ENCODE results near the gene DPYSL4.
A peak's percentile ranks its signal among the peaks of the same experiment; 100 is the strongest.

The DPYSL4 gene

DNA sequence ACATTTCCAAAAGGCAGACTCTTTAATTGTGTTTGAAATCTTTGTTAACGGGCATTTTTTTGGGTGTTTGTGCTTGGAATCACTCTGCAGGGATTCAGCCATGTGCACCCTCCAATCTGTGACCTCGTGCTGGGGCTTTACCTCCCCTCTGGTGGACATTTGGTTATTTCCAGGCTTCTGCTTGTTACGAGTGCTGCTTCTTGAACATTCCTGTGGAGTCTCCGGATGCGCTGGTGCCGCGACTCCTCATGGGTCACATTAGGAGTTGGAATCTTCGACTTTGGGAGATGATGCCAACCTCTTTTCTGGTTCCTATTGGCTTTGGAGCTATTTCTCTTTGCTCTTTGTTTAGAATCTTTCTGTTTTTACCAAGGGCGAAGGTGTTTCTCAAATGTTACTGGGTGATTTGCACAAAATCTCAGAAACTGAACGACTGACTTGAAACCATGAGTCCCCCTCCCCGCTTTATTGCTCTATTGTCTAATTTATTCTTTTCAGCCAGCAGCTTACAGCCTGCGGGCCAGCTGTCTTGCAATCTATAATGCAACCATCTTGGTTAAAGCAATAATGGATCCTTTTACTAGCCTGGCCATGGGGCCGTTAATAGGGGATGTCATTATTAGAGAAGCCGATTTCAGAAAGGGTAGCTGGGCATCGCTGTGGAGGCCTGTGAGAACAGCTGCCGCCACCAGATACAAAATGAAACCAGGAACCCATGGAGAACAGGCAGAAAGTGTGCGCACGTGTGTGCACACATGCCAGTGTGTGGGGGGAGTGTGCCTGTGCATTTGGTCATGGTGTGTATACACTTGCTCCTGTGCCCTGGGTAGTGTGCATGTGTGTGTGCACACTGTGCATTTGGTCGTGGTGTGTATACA is 9.9 kb upstream of the DPYSL4 start:
- DNase-seq, result no peak

DNA sequence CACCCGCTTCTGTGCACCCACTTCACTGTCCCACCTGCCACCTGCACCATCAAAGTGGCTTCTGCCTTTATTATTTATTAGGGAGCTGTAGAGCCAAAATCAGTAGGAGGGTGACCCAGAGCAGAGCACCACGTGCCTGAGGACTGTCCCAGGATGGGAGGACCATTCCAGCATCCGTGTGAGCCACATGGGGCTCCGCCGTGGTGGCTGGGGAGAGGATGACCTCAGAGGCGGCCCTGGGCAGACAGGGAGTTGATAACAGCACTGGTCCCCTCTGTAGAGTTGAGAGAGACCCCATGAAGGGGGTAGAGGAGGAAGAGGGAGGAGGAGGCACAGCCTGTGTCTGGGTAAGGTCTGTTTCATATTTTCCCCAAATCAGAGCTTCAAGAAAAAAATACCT is 8.7 kb upstream of the DPYSL4 start:
- no peak for DNase-seq

DNA sequence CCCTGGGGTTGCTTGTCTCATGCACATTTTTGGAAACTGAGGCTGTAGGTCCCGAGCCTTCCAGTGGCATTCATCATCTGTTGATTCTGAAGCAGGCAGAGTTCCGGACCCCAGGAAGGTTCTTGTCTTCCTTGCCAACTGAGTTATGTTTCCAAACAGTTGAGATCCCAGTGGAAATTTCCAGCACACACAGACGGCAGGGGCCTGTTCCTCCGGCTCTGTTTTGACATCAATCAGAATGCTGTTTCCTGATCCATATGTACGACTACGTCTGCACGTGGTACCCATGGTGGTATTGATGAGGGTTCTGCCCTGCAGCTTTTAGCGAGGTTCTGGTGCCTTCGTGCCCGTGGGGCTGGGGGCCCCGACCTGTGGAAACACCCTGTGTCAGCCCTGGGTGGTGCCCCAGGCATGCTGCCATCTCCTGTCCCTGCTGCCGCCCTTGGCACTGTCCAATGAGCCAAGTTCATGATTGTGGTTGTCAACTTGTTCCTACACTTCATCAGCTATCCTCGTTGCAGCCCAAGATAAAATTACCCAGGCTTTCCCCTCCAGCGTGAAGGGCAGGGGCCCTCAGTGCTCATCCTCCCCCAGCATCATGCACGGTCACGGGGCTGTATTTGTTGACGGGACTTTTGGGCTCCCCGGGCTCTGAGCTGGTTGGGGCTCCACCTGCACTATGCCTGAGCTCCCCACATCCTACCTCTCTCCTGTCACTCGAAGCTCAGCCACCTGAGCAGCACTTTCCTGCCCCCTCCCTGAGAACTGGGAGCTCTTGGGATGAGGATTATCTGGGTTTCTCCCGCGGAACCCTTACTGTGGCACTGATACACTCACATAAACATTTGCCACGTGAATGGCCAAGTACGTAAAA is 7.8 kb upstream of the DPYSL4 start:
- no peak for DNase-seq

DNA sequence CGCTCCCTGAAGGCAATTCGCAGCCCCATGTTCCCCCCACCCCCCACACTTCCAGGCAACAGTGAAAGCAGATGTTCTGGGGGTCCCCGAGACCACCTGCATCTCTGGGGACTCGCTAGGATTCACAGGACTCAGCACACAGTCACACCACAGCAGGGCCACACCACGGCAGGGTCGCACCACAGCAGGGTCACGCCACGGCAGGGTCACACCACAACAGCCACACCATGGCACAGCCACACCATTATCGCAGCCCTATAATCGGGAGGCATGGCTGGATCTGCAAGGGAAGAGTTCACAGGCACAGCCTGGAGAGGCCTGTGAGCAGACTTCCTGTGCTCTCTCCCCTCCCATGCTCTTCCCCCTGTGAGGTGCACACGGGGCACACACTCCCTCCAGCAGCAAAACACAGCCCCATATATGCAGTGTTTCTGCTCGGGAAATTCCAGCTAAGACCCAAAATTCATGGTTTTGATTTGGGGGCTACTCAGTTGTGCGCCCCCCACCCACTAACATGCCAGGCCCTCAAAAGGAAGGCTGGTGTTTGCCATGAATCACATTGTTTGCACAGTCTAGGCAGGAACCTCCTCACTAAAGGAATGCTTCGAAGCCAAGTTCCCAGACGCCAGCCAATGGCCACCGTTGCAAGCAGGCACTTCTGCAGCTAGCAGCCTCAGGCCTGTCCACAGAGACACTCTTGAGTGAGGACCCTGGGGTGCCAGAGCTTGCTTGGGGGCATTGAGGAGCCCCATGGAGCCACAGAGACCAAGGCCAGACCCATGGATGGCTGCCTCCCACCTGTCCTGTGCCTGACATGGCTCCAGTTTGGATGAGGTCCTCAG is 7.0 kb upstream of the DPYSL4 start:
- no peak for DNase-seq

- DNase-seq, result no peak
These were observed 6.0 kb upstream of the DPYSL4 start for GRCh38 chr10:132180736-132181135.

GRCh38 chr10:132181691-132182425 is 4.9 kb upstream of the DPYSL4 start:
- no peak for DNase-seq

DNA sequence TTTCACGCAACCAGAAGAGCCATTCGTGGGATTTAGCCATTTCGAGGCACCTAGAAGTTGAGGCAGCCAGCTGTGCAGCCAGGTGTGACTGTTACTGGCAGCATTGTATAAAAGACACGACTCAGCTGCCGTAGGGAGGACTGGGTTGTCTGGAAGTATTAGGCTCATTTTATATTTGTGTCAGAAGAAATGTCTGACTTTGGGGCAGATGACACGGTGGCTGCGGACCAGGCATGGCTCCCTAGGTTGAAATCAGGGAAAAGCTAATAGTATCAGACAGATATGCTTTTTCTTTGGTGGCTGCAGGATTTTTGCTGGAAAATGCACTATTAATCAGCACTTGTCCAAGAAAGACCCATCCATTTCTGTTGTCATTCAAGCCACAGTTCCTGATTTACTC is 4.2 kb upstream of the DPYSL4 start:
- no peak for DNase-seq

GRCh38 chr10:132183046-132183445 is 3.7 kb upstream of the DPYSL4 start:
- peak in 1 of 56 donors; percentile 80 for DNase-seq

GRCh38 chr10:132184816-132185593 is 1.7 kb upstream of the DPYSL4 start:
- DNase-seq, result no peak

GRCh38 chr10:132185601-132186487 is 904 bp upstream of the DPYSL4 start:
- DNase-seq, result peak in 2 of 56 donors; percentile 21 to 35

GRCh38 chr10:132187430-132188138 is 836 bp downstream of the DPYSL4 start:
- DNase-seq, result peak in 1 of 56 donors; percentile 47

GRCh38 chr10:132188331-132188730 is 1.6 kb downstream of the DPYSL4 start:
- DNase-seq, result no peak

- no peak for DNase-seq
These were observed 2.3 kb downstream of the DPYSL4 start for GRCh38 chr10:132189016-132189415.

GRCh38 chr10:132189810-132190422 is 3.2 kb downstream of the DPYSL4 start:
- DNase-seq, result no peak

DNA sequence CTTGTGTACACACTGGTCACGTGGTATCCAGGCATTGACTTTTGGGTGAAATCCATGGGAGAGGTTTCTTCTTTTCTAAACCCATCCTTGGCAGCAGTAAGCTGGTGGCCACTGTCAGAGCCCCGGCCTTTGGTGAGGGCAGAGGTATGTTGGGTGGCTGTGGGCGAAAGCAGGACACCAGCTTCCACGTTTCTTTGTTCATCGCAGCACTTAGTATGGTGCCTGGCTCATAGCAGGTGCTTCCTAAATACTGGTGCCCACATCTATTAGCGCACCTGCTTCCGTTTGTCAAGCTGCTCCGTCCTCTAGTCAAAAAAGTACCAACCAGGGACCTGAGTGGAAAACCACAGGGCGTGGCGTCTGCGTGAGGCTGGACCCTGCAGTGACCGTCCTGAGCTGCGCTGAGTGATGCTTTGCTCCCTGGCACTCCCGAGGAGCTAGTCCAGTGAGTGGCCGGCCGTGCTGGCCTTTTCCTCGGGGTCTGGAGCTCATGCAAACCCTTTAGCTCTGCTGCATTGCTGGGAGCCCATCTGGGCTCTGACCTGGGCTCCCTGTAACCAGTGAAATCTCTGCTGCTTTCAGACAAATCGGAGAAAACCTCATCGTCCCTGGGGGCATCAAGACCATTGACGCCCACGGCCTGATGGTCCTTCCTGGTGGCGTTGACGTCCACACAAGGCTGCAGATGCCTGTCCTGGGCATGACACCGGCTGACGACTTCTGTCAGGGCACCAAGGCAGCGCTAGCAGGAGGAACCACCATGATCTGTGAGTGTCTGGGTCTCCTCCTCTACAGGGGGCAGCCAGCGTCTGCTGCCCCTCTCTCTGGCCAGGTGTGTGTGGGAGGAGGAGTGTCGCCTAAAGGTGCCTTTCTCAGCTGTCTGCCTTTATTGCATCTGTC is 5.6 kb downstream of the DPYSL4 start:
- no peak for DNase-seq

DNA sequence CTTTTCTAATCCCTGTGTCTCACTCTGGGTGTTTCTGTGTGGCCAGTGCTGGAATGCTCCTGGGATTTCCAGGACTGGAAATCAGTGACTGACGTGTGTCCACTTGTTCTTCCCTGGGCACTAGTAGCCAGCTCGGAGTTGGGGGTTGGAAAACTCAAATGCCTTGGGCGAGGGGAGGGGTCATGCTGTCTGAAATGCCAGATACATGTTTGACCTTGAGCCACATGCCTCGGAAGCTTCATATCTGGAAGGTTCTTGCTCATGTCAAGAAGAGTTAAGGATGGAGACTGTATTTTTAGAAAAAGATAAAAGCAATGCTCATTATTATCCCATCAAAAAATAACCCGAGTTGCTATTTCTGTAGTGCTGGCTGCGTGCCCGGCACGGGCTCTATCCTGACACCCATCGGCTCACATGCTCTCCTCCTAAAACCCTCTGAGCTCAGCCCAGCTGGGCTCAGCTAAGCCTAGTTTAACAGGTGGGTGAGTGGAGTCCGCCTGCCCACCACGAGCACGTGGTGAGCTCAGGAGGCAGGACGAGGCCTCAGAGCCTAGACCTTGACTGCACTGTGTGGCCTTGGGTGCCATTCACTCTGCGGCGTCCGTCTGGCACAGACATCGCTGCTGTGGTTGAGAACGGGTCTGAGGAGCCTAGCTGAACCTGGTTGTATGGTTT is 6.4 kb downstream of the DPYSL4 start:
- DNase-seq, result peak in 10 of 56 donors; percentile 28 to 58 (median 43)
